NCI-H748 treated with DMSO at 0.1 percent for 48 hours (cell line): Measurements from ENCODE around the gene MAPK14.

Source experiments
- DNase-seq: peaks from one replicate; lab custom pipeline; 2025; lab: John Stamatoyannopoulos, UW

MAPK14 gene

GRCh38 chr6:36035225-36035624 lies 7.6 kb downstream of the MAPK14 start:
- no peak for DNase-seq

- DNase-seq, result no peak
Measured at GRCh38 chr6:36038120-36038876, 10.7 kb downstream of the MAPK14 start.

- no peak for DNase-seq
Measured at GRCh38 chr6:36039112-36039511, 11.5 kb downstream of the MAPK14 start.

GRCh38 chr6:36040958-36041357 lies 13.3 kb downstream of the MAPK14 start:
- no peak for DNase-seq

- DNase-seq, result no peak
Measured at GRCh38 chr6:36042618-36043260, 15.1 kb downstream of the MAPK14 start.

- DNase-seq, result no peak
Measured at GRCh38 chr6:36049582-36049981, 22.0 kb downstream of the MAPK14 start.

- DNase-seq, result no peak
Measured at GRCh38 chr6:36050305-36050704, 22.7 kb downstream of the MAPK14 start.

- no peak for DNase-seq
Measured at GRCh38 chr6:36050947-36051710, 23.5 kb downstream of the MAPK14 start.

- no peak for DNase-seq
Measured at GRCh38 chr6:36052097-36052496, 24.5 kb downstream of the MAPK14 start.

- DNase-seq, result no peak
Measured at GRCh38 chr6:36053878-36054277, 26.3 kb downstream of the MAPK14 start.

- DNase-seq, result no peak
Measured at GRCh38 chr6:36054415-36054814, 26.8 kb downstream of the MAPK14 start.

GRCh38 chr6:36054956-36055355 lies 27.3 kb downstream of the MAPK14 start:
- DNase-seq, result no peak

GRCh38 chr6:36056178-36056577 lies 28.6 kb downstream of the MAPK14 start:
- DNase-seq, result no peak

GRCh38 chr6:36061236-36061635 lies 33.6 kb downstream of the MAPK14 start:
- DNase-seq, result no peak

- DNase-seq, result no peak
Measured at GRCh38 chr6:36062247-36062646, 34.6 kb downstream of the MAPK14 start.

GRCh38 chr6:36063318-36064060 lies 35.9 kb downstream of the MAPK14 start:
- DNase-seq, result no peak

- no peak for DNase-seq
Measured at GRCh38 chr6:36064770-36065396, 37.3 kb downstream of the MAPK14 start.

- no peak for DNase-seq
Measured at GRCh38 chr6:36065916-36066315, 38.3 kb downstream of the MAPK14 start.

- no peak for DNase-seq
Measured at GRCh38 chr6:36066817-36067216, 39.2 kb downstream of the MAPK14 start.

- no peak for DNase-seq
Measured at GRCh38 chr6:36067374-36068011, 39.9 kb downstream of the MAPK14 start.

- DNase-seq, result no peak
Measured at GRCh38 chr6:36068012-36068392, 40.4 kb downstream of the MAPK14 start.
